ENCODE data around the gene DCAF17.
"Not testable (repeated sequence)": the region's sequence is repeated elsewhere in the genome, so short reads cannot be mapped to it uniquely, and the experiment has no call there.

DCAF17 gene

GRCh38 chr2:171411214-171411613 is 22.8 kb upstream of the DCAF17 start:
- DNase-seq, result no peak

DNA sequence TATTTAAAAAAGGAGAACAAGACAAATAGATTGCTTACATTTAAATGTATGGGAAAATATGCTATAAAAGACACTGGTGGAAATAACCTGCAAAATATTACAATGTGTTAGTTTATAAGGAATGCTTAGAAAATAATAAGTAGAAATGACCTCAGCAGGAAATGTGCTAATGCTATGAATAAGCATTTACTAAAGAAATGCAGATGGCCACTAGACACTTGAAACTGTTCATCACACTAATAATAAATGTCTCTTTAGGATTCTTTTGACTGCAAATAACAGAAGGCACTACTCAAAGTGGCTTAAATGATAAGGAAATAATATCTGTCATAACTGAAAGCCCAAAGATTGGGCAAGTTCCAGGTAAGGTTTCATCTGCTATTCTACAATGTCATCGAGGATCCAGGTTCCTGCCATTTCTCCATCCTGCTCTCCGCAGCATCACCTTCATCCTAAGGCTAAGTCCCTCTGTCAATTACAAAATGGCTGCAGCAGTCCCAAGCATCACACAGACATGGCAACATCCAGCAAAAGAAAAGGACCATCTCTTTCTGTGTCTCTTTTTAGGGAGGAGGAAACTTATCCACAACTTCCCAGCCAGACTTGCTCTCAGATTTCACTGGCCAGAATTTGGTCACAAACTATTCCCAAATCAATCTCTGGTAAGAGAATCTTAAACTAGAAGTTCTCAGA is 22.1 kb upstream of the DCAF17 start:
- DNase-seq, result no peak

DNA sequence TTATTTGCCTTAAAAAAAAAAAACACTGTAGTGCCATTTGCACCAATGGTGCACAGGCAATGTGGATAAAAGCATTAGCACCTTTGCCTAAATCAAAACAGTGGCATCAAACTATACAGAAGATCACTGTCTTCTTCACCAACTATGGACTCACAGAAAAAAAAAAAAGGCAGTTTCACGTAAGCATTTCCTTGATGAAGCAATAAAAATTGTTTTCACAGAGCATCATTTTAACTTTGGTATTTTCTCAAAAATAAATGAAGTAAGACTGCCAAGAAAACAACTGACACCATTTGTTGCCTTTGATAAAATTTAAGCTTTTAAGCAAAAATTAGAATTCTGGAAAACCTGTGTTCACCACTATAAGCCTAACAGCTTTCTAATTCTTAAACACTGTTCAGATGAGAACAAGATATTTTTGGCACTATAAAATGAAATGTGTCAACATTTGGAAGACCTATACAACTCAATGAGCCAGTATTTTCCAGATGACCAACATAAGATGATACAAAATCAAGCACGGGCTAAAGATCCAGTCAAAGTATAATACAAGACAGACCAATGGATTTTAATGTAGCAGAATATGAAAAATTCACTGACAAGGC is 21.4 kb upstream of the DCAF17 start:
- DNase-seq, result no peak

- not testable (repeated sequence) for DNase-seq
Measured at GRCh38 chr2:171414645-171415044, 19.4 kb upstream of the DCAF17 start.

- peak; percentile 81 for DNase-seq
Measured at GRCh38 chr2:171416009-171416926, 17.8 kb upstream of the DCAF17 start.

DNA sequence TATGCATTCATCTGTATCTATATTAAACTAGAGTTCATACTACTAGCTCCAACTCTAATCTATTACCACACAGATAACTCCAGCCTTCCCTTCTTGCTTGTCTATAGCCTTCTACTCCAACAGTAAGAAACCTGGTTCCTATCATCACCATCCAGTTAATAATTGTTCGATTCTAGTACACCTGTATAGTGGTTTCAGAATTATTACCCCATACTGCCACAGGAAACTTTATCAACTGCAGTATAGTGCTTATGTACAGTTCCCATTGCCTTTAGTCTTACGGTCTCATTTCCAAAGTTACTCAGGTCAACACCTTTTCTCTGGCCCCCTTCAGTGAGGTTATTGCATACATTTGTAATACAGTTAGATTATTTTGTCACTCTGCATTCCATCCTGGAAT is 14.7 kb upstream of the DCAF17 start:
- no peak for DNase-seq

DNA sequence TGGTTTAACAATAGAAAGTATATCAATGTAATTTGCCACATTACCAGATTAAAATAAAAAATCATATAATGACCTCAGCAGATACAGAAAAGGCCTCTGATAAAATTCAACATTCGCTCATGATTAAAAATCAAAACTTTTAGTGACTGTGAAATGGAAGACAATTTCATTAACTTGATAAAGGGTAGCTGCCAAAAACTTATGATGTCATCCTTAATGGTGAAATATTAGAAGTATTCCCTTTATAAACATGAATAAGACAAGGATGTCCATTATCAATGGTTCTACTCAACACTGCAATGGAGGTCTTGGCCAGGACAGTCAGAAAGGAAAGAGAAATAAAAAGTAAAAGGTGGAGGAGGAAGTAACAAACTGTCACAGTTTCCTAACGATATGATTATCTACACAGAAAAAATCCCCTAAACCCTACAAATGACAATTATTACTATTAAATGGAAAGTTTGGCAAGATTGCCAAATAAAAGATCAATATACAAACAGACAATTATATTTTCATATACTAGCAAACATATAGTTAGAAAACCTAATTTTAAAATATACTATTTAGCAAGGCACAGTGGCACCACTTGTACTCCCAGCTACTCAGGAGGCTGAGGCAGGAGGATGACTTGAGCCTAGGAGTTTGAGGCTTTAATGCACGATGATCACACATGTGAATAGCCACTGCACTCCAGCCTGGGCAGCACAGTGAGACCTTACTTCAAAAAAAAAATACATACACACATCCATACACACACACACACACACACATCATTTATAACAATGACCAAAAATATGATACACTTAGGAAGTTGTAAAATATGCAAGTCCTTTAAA is 13.1 kb upstream of the DCAF17 start:
- DNase-seq, result no peak

- not testable (repeated sequence) for DNase-seq
Measured at GRCh38 chr2:171422710-171423495, 11.1 kb upstream of the DCAF17 start.

DNA sequence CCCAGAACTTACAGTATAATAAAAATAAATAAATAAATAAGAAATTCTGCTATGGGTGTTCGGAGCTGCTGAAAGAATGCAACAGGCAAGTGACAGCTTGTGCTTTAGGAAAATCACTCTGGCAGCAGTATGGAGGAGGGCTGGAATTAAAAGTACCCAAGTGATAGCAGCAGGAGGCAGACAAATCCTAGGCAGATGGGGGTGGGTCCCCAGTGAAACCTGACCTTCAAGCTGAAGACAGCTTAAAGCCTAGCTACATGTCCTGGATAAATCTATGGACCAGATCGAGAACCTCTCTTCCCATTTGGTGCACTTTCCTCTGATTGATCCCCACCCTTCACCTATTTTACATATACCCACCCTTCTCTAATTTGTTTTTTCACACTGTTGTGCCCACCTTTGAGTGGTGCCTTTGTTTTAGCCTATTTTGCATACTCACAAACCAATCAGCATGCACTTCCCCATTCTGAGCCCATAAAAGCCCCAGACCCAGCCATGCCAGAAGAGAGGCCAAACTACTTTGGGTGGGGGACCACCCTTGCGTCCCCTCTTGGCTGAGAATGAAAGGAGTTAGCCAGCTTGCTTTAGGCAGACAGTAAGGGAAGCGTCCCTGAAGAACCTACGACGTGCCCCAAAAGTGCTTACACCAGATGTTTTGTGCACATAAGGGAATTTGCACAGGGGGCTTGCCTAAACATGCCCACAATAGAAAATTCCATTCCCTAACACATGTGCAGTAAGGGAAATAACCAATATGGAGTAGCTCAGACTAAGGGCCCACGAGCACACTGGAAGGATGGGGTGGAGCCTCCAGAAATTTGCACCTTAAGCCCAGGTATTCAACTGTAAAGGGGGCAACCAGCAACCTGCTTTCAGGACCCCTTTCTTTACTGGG is 3.3 kb upstream of the DCAF17 start:
- no peak for DNase-seq

DNA sequence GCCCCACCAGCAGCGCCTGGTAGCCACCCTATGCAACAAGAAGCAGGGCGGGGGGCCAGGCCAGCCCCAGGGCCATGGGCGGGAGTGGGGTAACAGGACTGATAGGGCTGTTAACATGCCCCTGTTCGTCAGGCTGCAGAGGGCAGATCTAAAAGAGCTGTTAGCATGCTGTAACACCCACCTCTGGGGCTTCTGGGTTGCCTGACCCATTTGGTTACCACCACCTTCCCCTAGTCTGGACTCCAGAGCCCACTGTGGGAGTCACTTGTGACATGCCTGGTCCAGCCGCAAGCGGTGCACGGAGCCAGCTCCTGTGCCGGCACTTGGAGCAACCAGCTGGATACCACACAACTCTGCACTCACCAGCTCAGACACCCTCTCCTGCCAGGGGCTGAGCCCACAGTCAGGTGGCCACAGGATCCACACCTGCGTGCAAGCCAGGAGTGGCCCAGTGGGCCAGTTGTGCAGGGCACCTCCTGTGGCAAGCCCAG is 2.3 kb upstream of the DCAF17 start:
- no peak for DNase-seq

- DNase-seq, result no peak
Measured at GRCh38 chr2:171432206-171432968, 1.6 kb upstream of the DCAF17 start.

DNA sequence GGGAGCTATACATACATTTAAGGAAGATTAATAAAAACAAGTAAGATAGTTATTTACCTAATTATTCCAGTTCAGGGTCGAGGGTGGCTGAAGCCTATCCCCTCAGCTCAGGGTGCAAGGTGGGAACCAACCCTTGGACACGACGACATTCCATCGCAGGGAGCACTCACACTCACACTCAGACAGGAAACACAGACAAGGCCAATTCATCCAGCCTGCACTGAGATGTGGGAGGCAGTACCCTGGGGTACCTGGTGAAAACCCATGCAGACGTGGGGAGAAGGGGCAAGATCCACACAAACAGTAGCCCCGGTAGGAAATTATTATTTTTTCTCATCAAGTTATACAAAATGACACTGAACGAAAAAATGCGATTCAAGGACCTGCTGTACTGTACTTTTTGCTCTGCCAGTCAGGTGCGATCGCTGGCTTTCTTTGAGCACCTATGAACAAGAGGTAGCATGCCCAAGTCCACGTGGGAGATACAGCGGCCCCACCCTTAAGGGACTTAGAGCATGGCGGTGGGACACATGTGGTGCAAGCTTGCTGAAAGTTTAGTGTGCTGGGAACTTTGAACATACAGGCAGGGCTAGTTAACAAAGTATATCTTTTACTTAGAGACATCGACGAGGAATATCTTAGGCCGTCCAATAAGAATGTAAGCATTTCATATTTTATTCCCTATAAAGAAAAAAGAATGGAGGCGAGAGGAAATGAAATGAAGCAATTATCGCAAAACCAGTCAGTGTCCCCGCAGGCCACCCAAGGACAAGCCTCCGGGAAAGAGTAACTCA is 860 bp upstream of the DCAF17 start:
- DNase-seq, result peak; percentile 33

DNA sequence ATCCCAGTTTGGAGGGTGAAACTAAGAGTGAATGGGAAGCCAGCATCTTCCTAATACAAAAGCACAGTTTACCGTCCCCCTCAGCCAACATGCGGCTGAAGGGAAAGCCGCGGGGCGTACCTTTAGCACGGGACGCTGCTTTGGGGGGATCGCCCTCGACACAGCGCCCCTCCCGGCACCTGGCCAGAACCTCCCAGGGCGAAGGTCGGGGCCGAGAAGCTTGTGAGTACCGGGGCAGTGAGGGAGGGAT is 338 bp upstream of the DCAF17 start, which contains the start of gene METTL8:
TSS of gene METTL8 (minus strand) at position 228 of the 250 bp plus-strand sequence. CDS start 41,805 bp downstream, outside the sequence.
- no peak for DNase-seq

DNA sequence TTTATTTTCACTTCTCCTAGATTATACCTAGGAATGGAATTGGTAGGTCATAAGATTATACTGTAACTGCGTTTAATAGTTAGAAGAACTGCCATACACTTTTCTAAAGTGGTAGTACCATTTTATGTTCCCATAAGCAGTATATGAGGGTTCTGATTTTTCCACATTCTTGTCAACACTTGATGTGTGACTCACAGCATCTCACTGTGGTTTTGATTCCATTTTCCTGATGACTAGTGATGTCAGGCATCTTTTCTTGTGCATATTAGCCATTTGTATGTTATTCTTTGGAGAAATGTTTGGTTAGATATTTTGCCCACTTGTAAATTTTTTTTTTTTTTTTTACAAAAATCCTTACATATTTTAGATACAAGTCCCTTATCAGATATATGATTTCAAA is 2.3 kb downstream of the DCAF17 start:
- no peak for DNase-seq

- no peak for DNase-seq
Measured at GRCh38 chr2:171441470-171441869, 7.4 kb downstream of the DCAF17 start.

DNA sequence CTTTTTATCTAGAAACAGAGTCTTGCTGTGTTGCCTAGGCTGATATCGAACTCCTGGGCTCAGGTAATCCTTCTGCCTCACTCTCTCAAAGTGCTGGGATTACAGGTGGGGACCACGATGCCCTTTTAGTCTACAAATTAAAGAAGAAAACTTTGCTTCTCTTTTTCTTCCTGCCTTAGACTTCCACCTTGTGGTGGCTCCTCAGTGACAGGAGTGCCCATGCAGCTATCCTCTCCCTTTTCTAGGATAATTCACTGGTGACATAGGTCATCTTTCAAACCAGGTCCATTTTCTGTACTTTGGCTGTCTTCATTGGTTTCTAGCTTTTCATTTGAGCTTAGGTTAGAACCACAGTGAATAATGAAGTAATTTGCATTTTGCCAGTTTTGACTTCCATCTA is 13.6 kb downstream of the DCAF17 start:
- DNase-seq, result no peak

GRCh38 chr2:171451074-171451473 is 17.0 kb downstream of the DCAF17 start:
- no peak for DNase-seq

DNA sequence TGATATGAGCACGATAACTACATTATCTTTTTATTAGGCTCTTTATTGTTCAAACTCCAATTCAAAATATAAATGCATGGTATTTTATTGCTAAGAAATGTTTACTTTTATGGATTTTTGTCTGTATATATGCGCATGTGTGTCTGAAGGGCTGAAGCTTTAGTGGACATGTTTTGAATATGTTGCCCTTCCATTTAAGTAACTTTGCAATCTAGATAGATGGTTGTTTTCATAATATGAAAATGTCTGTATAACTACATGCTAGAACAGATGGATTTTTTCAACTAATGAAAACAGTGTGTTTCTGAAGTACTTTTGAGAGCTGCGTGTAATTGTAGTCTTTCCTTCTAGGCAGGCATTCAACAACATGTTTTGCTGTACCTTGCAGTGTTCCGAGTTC is 18.7 kb downstream of the DCAF17 start:
- no peak for DNase-seq

DNA sequence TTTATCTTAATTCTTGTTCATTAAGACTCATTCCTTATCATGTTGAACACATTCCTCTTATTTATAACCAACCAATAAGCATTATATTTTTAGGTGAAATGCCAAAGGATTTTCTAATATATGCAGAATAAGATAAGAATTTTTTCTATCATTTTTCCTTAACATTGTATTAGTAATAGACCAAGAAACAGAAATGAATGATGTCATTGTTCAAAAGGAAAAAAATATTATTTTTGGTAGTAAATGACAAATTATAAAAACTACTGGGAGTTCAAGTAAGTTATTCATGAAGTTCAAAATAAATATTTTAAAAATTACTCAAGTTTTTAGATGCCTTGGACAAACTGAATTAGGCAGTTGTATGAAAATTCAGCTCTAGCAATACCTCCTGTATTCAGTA is 25.5 kb downstream of the DCAF17 start:
- no peak for DNase-seq
